PC-3 (cell line): ENCODE data around the gene AGBL5.

ENCODE experiments used
- EZH2 ChIP-seq: fragments of 300-600 bp; sonication (generic); IDR thresholded peaks from one replicate; pipeline ENCODE4 v1.6.1; 2017; ENCODE audit warnings: antibody characterized with exemption, mild to moderate bottlenecking, low read length; ENCODE audit not compliant: unreplicated experiment
- TF ChIP-seq, protein P1 (sequence below): fragments of 300-600 bp; sonication (generic); conservative IDR thresholded peaks from 2 replicates; pipeline ENCODE4 v1.5.1; 2017; ENCODE audit warnings: antibody characterized with exemption, low read depth, mild to moderate bottlenecking, low read length

- TF ChIP-seq, protein P1, sequence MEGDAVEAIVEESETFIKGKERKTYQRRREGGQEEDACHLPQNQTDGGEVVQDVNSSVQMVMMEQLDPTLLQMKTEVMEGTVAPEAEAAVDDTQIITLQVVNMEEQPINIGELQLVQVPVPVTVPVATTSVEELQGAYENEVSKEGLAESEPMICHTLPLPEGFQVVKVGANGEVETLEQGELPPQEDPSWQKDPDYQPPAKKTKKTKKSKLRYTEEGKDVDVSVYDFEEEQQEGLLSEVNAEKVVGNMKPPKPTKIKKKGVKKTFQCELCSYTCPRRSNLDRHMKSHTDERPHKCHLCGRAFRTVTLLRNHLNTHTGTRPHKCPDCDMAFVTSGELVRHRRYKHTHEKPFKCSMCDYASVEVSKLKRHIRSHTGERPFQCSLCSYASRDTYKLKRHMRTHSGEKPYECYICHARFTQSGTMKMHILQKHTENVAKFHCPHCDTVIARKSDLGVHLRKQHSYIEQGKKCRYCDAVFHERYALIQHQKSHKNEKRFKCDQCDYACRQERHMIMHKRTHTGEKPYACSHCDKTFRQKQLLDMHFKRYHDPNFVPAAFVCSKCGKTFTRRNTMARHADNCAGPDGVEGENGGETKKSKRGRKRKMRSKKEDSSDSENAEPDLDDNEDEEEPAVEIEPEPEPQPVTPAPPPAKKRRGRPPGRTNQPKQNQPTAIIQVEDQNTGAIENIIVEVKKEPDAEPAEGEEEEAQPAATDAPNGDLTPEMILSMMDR = no peak
- TF ChIP-seq EZH2 = no peak
Observed at GRCh38 chr2:27039426-27039825, 12.0 kb upstream of the AGBL5 start.
